Activated CD8-positive, alpha-beta memory T cell treated with anti-CD3 and anti-CD28 coated beads for 1 hour (primary cell): Measurements from ENCODE around the gene ANGPTL5.
A peak's percentile ranks its signal among the peaks of the same experiment; 100 is the strongest.
"Not testable (repeated sequence)": the region's sequence is repeated elsewhere in the genome, so short reads cannot be mapped to it uniquely, and the experiment has no call there.

Experiments
- DNase-seq, 2 donors: peaks; one replicate each; pipeline ENCODE4 v3.0.0-alpha.2; 2020; ENCODE audit warnings: low read depth in 1 of 2; ENCODE audit errors: extremely low read depth in 1 of 2

The ANGPTL5 gene

DNA sequence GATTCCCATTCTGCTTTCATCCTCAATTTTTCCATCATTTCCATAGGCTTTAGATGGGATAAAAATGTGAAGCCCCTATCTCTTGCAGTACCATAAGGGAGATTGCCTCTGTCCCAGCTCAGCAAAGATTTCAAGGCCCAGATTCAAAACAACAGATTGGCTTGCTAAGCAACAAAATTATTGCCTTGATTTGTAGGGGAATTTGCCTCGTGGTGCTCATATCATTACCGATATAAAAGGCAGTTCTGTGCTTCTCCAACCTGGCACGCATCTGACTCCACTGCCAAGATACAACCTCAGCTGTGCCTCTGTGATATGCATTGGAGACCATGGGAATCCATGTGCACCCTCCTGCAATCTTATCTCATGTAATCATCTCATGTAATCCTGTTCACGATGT is 26.6 kb downstream of the ANGPTL5 start:
- no peak for DNase-seq

- no peak for DNase-seq
Observed at GRCh38 chr11:101885631-101886030, 30.7 kb downstream of the ANGPTL5 start.

GRCh38 chr11:101881586-101881985 is 34.7 kb downstream of the ANGPTL5 start:
- DNase-seq = no peak

GRCh38 chr11:101880222-101880621 is 36.1 kb downstream of the ANGPTL5 start:
- no peak for DNase-seq

- no peak for DNase-seq
Observed at GRCh38 chr11:101872171-101872882, 44.0 kb downstream of the ANGPTL5 start.

- no peak for DNase-seq
Observed at GRCh38 chr11:101870510-101870909, 45.8 kb downstream of the ANGPTL5 start.

DNA sequence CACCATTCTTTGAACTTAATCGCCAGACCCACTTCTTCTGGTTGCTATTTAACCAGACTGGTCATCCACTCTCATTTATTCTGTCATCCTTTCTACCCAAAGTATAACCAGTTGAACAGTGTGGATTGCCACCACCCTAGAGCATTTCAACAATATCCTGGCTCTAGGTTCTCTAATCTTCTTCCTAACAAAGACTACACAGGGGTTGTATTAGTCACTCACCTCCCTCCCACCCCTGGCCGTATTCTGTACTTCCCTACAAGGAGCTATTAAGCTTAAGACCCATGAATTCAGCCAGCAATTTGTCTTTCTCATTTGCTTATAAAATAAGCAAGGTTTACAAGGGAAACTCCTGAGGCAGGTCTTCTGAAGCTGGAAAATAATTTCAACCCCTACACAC is 48.4 kb downstream of the ANGPTL5 start:
- no peak for DNase-seq

GRCh38 chr11:101866619-101867491 is 49.5 kb downstream of the ANGPTL5 start:
- no peak for DNase-seq

DNA sequence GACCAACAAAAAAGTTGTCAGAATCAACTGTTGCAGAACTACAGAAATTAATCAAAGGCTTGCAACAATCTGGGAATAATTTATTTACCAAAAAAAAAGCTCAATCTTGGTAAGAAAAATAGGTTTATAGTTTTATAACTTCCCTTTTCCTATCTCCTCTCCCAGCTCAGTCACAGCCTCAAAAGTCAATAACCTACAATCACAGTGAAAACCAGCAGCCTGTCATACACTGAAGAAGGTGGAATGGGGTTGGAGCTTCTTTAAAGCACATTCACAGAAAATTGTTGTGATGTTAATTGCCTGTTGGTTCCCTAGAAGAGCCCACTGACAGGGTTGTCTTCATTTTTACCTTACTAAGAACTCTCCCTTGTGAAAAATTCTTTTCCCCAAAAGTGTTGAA is 52.2 kb downstream of the ANGPTL5 start:
- DNase-seq = no peak

DNA sequence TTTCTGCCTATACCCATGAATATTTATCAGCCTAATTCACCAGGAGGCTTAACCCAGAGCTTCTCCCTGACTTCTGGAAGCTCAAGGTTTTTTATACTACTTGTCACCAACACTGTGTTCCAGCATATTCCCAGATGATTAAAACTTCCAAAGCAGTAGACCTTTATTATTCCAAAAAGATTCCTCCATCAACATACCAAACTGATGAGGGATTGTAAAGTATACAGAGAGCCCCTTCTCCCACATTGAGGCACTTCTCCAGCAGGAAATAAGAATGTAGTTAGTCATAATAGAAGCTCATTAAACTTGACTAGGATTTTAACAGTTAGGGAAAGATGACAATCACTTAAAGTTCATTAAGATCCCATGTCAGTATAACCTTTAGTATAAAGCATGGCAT is 53.0 kb downstream of the ANGPTL5 start:
- no peak for DNase-seq

DNA sequence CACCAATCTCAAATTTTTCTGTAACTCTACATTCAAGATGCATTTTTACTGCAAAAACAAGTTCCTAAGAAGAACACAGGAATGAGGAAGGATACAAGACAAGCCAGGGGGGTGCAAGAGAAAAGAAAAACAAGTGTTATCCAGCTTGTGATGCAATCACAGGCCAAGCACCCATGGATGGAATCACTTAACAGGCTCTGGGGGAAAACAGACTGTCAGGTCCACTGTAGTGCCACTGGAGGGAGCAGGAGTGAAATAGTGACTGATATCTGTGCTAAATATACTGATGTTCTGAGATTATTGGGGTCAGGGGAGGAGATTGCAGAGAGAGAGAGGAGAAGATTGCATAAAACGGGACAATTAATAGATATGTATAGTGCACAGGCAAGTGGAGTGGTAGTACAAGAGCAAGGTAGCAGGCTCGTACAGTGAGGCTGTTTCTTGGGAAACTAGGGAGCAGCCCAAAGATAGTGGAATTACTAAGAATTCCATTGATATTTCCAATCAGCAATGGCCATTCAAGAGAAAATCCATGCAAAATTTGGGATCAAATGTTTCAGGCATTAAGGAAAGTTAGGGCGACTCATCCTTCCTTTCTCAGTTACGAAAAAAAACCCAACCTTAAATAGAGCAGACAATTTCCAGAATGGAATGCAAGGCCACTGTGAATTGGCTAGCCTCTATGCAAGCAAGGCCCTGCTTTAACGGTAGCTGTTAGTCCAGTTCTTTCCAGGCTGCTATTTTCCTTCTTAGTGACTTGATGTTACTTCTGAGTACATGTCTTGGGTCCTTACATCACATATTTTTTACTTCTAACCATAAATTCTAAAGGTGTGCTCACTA is 53.7 kb downstream of the ANGPTL5 start:
- no peak for DNase-seq

DNA sequence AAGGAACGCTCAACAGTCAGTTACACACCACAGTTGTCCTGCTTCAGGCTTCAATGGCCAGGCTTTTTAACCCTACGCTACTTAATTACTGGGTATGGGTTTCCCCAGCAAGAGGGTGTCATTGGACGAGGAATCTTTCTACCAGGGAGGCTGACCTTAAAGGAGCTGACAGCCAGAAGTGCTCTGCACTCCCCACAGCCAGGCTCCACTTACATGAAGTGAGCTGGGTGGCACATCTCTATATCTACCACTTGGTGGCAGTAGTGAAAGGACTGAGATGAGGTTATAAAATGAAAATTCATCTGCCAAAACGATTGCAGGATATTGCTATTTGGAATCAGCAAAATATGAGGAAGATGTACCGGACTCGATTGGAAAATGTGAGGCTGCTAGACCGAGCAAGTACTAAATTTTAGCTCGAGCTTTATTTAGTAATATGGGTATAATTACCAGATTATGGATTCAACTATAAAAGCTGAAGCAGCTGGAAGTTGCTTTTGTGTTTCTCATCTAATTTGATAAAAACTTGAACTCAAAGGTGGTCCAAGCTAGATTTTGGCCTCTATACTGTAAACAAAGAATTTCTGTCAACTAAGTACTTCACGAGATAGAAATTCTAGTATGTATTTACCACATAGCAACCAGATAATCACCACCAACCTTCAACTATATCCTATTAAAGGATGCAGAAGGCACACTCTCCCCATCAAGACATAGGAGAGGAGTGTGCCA is 55.5 kb downstream of the ANGPTL5 start:
- DNase-seq = peak in 1 of 2 donors; percentile 1

DNA sequence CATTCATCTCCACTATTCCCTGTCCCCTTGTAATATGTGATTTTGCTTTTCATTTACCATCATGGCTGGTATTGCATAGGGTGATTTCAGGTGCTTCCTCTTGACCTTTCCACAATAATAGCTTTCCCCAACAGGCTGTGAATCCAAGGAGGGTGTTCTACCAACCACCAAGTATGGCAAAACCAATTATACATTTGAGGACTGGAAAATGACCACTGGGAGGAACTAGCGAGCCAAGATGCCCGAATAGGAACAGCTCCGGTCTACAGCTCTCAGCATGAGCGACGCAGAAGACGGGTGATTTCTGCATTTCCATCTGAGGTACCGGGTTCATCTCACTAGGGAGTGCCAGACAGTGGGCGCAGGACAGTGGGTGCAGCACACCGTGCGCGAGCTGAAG is 64.1 kb downstream of the ANGPTL5 start:
- DNase-seq = not testable (repeated sequence)

- no peak for DNase-seq
Observed at GRCh38 chr11:101848262-101848661, 68.1 kb downstream of the ANGPTL5 start.

- DNase-seq = no peak
Observed at GRCh38 chr11:101844608-101845007, 71.7 kb downstream of the ANGPTL5 start.

DNA sequence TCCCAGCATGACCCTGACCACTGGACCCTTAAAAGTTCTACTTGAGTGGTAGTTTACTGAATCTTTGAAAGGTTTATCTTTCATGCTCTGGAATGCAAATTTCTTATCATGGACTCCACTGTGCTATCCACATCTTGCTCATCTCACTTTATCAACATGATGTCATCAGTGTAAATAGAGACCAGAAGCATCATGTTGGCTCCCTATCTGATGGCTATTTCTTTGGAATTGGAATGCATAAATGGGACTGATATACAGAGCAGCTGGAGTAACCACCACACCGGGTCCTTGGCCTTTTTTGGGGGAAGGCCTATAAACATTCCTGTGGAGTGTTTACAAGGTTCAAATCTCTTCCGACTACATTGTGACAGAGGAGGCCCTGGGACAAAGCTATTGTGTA is 75.6 kb downstream of the ANGPTL5 start:
- DNase-seq = no peak
